HG02759 (cell line): ENCODE measurements around the gene TCF21.
"Not testable (repeated sequence)": the region's sequence is repeated elsewhere in the genome, so short reads cannot be mapped to it uniquely, and the experiment has no call there.

Source experiments
- ATAC-seq: cut with Tn5 transposase; IDR thresholded peaks from one replicate; pipeline ENCODE4 v1.9.1; 2021; ENCODE audit warnings: mild to moderate bottlenecking, moderate library complexity; ENCODE audit not compliant: unreplicated experiment

TCF21 gene

DNA sequence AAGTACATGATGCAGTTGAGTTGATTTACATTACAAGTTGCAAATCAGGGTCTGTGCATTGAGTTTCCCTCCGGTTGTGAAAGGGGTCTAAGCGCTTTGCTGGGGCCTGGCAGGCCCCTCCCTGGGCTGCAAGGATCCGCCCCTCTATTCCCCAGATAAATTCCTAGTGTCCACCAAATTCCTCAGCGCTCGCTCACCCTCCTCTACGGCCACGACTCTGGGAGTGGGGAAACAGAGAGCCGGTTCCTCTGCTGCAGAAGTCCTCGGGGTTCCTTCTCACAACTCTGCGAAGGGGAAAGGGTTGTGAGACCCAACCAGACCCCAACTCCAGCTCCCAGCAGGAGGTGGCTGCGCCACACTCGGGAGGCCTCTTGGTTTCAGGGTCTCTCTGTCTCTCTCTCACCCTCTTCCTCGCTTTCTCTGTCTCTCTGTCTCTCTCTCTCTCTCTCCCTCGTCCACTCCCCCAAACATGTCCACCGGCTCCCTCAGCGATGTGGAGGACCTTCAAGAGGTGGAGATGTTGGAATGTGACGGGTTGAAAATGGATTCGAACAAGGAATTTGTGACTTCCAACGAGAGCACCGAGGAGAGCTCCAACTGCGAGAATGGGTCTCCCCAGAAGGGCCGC is at the start of gene TCF21:
Gene TCF21, plus strand, starts transcription at position 185 of the 628 bp plus-strand sequence. Its CDS starts 285 bp downstream, at position 470.
- ATAC-seq, result no peak

DNA sequence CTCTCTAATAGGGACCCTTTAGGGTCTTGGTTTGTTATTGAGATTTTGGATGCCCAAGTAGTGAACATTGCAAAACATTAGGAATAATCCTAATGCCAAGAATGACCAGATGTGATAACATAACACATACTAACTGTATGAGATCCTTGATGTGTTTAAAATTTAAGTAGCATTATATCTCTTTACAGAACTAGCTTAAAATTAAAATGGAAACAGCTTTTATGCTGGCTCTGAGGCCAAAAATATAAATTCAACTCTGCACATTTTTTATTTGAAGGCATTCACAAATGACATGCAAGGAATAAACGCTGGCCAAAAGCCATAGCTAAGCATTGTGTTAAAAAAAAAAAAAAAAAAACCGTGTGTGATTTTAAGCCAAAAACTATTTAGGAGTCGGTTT is 47.7 kb upstream of the TCF21 start:
- ATAC-seq, result no peak

- no peak for ATAC-seq
Measured at GRCh38 chr6:133843098-133843497, 45.8 kb upstream of the TCF21 start.

DNA sequence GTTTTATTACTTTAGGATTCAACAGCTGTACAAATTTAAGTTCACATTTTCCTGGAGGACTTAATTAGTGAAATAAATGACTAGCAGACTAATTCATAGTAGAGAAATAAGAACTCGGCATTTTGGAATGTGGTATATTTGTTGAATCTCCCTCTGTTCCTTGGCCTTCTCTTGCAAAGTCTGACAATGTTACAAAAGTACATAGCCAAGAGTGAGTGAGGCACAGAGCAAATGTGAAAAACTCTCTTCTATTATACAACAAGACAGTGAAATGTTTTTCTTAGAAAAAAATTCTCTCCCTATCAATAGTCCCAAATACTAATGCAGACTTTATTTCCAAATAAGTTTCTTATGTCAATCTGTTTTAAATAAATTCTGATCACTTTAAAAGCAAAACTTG is 44.2 kb upstream of the TCF21 start:
- no peak for ATAC-seq

DNA sequence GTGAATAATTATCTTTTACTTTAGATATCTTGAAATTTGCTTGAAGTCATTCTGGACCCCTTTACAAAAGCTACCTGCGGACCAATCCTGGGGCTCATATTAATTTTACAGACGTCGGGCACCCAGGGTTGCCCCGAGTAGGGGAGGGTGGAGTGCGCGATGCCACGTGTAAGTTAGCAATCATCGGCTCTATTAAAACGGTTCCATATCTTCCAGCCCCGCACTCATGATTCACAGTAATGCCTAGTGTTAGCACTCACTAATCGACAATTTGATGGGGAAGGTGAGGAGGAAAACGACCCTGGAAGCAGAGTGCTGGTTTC is 34.9 kb upstream of the TCF21 start:
- no peak for ATAC-seq

DNA sequence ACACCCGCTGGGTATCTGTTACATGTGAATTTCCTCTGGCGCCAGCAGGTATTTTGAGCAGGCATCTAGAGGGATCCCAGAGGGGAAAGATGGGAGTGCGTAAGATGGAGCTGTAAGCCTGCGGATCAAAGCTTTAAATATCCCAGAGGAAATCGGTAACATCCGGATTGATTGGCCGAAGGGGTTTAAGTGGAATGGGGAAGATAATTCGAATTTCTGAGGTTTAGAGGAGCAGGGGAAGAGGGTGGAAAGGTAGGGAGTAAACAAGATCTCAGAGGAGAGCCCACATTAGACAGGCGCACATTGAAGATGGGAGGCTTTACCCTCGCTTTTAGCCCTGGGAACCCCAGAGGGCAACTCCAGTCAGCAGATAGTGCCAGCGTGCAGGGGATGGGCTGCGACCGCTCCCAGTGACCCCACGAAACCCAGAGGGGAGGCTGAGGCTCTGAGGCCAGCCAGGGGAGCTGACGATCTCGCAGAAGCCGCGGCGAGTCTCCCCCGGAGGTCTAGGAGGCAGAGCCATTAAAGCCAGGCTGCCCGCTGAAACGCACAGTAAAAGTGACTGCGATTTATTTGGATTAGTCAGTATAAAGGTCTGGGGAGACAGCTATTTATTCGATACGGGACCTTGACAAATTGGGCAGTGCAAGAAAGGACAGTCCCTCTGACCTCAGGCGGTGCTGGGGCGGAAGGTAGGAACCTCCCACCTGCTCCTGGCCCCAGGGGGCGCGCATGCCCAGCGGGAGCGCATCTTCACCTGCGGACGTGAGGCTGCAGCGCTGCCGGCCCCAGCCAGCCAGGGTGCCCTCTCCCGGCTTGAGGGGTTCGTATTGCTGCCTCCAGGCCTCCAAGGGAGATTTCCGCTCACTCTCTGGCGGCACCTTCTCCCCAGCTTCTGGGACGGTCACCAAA is 34.3 kb upstream of the TCF21 start:
- ATAC-seq, result no peak

- no peak for ATAC-seq
Measured at GRCh38 chr6:133855276-133855990, 33.5 kb upstream of the TCF21 start.

GRCh38 chr6:133855991-133856370 is 32.9 kb upstream of the TCF21 start:
- ATAC-seq, result no peak

DNA sequence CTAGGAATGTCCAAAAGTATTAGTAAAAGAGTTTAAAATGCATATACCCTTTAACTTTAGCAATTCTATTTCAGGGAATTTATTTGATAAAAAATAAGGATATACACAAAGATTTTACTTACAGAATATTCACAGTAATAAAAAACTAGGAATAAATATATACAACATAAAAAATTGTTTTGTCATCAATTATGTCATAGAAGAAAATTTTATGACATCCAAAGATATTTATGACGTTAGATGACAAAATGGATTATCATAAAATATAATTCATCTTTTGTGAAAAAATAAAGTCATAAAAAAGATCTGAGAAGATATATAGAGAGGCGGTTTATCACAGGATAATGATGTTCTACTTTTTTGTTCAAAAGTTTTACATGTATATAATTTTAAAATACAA is 32.0 kb upstream of the TCF21 start:
- ATAC-seq, result no peak

DNA sequence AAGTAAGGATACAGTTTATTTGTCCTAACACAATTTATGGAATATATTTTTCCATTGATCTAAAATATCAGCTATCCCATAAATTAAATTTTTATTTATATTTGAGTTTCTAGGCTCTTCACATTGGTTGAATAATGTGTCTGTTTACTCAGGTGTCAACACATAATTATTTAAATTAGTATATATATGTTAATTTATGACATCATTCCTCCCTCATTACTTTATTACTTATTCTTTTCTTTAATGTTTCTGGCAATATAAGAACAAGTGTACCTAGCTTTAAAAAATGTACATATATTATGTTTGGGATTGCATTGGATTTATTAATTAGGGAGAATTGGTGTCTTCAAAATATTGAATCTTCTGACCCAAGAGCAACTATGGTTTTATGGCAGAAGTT is 31.2 kb upstream of the TCF21 start:
- no peak for ATAC-seq

DNA sequence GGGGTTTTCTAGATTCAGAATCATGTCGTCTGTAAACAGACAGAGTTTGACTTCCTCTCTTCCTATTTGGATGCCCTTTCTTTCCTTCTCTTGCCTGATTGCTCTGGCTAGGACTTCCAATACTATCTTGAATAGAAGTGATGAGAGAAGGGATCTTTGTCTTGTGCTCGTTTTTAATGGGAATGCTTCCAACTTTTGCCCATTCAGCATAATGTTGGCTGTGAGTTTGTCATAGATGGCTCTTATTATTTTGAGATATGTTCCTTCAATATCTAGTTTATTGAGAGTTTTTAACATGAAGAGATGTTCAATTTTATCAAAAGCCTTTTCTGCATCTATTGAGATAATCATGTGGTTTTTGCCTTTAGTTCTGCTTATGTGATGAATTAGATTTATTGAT is 27.6 kb upstream of the TCF21 start:
- not testable (repeated sequence) for ATAC-seq

DNA sequence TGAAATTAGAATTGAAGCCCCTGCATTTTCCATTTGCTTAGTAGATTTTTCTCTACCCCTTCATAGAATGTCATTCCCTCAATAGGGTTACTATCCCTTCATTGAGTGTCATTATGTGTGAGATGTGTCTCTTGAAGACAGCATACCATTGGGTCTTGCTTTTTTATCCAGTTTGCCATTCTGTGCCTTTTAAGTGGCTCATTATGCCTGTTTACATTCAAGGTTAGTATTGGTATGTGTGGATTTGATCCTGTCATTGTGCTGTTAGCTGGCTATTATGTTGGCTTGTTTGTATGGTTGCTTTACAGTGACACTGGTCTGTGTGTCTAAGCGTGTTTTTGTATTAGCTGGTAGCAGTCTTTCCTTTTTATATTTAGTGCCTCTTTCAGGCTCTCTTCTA is 25.7 kb upstream of the TCF21 start:
- ATAC-seq, result no peak

DNA sequence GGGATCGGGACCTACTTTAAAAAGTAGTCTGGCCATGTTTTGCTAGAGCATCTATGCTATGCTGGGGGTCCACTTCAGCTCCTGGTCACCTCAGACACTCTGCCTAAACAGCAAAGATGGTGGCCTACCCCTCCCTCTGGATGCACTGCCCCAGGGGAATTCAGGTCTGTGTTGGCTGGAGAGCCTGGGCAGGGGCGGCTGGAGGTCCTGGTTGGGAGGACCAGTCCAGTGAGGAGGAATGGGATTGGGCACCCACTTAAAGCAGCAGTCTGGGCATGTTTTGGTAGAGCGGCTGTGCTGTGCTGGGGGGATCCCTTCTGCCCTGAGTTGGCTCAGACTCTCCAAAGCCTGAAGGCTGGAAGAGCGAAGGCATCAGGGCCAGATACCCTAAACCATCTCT is 23.2 kb upstream of the TCF21 start:
- no peak for ATAC-seq

DNA sequence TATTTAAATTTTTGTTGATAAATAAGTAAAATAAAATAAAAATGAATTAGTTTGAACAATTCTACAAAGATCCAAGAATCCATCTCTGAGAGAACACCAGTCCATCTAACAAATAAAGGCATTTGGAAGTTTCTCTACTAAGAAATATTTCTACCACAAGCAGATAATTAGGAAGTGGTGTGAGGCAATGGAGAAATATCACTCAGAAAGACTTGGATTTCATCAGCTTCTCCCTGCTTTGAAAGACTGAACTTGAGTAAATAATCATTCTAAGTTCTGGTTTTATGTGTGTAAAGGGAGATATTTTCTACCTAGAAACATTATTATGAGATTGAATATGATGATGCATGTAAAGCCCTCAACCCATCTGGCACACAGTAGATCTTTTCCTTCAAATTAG is 17.8 kb upstream of the TCF21 start:
- no peak for ATAC-seq

DNA sequence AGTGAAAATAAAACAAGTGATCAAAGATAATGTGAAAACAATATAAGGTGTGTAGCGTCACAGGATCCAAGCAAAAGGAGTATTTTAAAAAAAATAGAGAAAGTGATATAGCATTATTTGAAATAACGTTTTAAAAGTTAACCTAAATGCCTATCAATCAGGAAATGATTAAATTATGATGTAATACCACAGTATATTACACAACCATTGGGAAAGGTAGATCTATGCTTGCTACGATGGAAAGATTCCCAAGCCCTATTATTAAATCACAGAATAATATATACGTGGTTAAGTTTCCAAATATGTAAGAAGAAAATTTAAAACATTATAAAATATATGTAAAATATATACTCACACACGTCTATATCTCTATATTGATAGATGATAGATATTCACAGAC is 15.4 kb upstream of the TCF21 start:
- no peak for ATAC-seq

DNA sequence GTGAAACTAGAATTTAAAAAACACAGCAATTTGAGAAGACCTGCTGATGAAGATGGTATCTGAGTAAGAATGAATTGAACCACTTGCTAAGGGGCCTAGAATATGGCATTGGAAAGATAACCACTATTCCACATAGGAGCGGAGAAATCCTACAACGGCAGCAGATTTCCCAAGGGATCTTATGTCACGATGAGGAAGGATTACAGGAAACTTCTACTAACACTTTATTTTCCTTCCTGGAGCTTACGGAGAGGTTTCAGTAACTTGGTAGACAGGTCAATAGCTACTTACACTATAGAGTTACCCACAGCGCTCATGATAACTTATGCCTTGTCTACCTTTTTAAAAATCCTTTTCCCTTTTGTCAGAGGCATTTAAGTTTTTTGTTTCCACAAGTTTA is 11.8 kb upstream of the TCF21 start:
- ATAC-seq, result no peak

GRCh38 chr6:133880006-133880405 is 8.9 kb upstream of the TCF21 start:
- no peak for ATAC-seq

- ATAC-seq, result no peak
Measured at GRCh38 chr6:133880896-133881295, 8.0 kb upstream of the TCF21 start.

- no peak for ATAC-seq
Measured at GRCh38 chr6:133886104-133886775, 2.7 kb upstream of the TCF21 start.

DNA sequence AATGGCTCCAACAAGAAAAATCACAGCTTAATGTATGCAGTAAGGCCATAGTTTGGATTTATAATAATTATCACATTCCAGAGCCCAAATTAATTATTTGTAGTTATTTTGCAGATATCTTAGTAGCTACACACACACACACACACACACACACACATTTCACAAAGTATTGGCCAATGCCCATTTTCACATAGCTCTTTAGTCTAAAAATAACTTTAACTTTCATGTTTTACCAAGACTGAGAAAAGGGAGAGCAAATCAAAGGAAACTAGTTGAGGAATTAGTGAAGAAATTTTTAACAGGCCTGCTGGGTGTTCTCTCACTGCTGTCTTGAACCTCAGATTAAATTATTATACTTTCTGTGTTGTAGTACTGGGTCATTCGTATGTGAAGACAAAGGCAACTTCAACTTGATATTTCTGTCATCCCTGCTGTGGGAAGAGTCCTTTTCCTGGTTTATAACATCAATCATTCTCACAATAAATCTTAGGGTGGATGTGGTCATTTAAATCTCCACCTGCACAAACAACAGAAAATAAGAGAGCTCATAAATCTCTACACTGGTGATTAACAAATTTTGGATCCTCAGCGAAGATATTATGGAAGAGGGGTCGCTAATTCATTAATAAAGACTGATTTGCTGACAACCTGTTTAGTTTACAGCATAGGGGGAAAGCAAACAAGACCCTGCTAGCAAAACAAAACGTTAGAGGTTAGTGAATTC is 1.6 kb upstream of the TCF21 start:
- ATAC-seq, result no peak

GRCh38 chr6:133887880-133888230 is 1.1 kb upstream of the TCF21 start:
- ATAC-seq, result no peak
